Liver (tissue), 9 donors: ENCODE measurements around the gene AXDND1. TPM values are rescaled to one million over a fixed set of nuclear protein-coding genes. Genes with fewer than 3 reads are reported as not detected.

Experiments
- DNase-seq: peaks from one replicate; pipeline ENCODE4 v3.0.0-alpha.2; 2017; ENCODE audit warnings: low spot score
- H3K27ac ChIP-seq, 2 donors: one replicate each; pipeline ENCODE4 v1.7.0; 2013; ENCODE audit warnings: inconsistent platforms in 2 of 2, low read length in 2 of 2, control low read depth in 1 of 2, low read depth in 1 of 2, mild to moderate bottlenecking in 1 of 2
- H3K27me3 ChIP-seq, 4 donors: one replicate each; pipeline versions ENCODE4 v1.6.1 to v1.7.0; 2013; ENCODE audit warnings: low read length in 3 of 4, inconsistent platforms in 1 of 4, mild to moderate bottlenecking in 1 of 4, moderate library complexity in 1 of 4; ENCODE audit not compliant: control insufficient read depth in 4 of 4, insufficient read depth in 4 of 4
- H3K36me3 ChIP-seq, 4 donors: one replicate each; pipeline versions ENCODE4 v1.6.1 to v1.7.0; 2013; ENCODE audit warnings: low read length in 3 of 4, mild to moderate bottlenecking in 3 of 4, low read depth in 1 of 4, moderate library complexity in 1 of 4; ENCODE audit not compliant: control insufficient read depth in 4 of 4, insufficient read depth in 3 of 4
- H3K4me1 ChIP-seq, 4 donors: one replicate each; pipeline versions ENCODE4 v1.6.1 to v1.7.0; 2013; ENCODE audit warnings: low read length in 3 of 4, mild to moderate bottlenecking in 3 of 4, moderate library complexity in 1 of 4; ENCODE audit not compliant: control insufficient read depth in 4 of 4, insufficient read depth in 4 of 4
- H3K4me3 ChIP-seq, 3 donors: one replicate each; pipeline versions ENCODE4 v1.6.1 to v1.7.0; 2013; ENCODE audit warnings: low read length in 3 of 3, control low read depth in 1 of 3, low read depth in 1 of 3, mild to moderate bottlenecking in 1 of 3
- H3K9ac ChIP-seq, 2 donors: one replicate each; pipeline ENCODE4 v1.7.0; 2013; ENCODE audit warnings: low read length in 2 of 2, mild to moderate bottlenecking in 2 of 2, moderate library complexity in 2 of 2, control low read depth in 1 of 2, low read depth in 1 of 2
- H3K9me3 ChIP-seq, 4 donors: one replicate each; pipeline versions ENCODE4 v1.6.1 to v1.7.0; 2013; ENCODE audit warnings: low read length in 3 of 4; ENCODE audit not compliant: control insufficient read depth in 4 of 4
- ATF3 ChIP-seq: IDR thresholded peaks from 2 replicates; pipeline ENCODE4 v1.6.1; 2016; ENCODE audit warnings: antibody characterized with exemption
- CTCF ChIP-seq: fragments of 150-350 bp; IDR thresholded peaks from 2 replicates; pipeline ENCODE4 v1.5.1; 2017; ENCODE audit warnings: improper control_type of control experiment, low read depth, low read length; ENCODE audit not compliant: missing input control
- EGR1 ChIP-seq, 2 donors: IDR thresholded peaks; 2 replicates each; pipeline ENCODE4 v1.6.1; 2016 to 2018; ENCODE audit warnings: antibody characterized with exemption in 2 of 2, low read depth in 2 of 2
- FOXA1 ChIP-seq: IDR thresholded peaks from 2 replicates; pipeline ENCODE4 v1.6.1; 2016; ENCODE audit warnings: antibody characterized with exemption
- FOXA2 ChIP-seq: IDR thresholded peaks from 2 replicates; pipeline ENCODE4 v1.6.1; 2016; ENCODE audit warnings: antibody characterized with exemption
- GABPA ChIP-seq, 2 donors: IDR thresholded peaks in 1 of 2; conservative IDR thresholded peaks in 1 of 2; 2 replicates each; pipeline ENCODE4 v1.6.1; 2016; ENCODE audit warnings: antibody characterized with exemption in 2 of 2, mild to moderate bottlenecking in 1 of 2, moderate library complexity in 1 of 2
- HNF4G ChIP-seq: IDR thresholded peaks from 2 replicates; pipeline ENCODE4 v1.6.1; 2016; ENCODE audit warnings: antibody characterized with exemption
- JUND ChIP-seq, 2 donors: IDR thresholded peaks; 2 replicates each; pipeline ENCODE4 v1.6.1; 2016; ENCODE audit warnings: antibody characterized with exemption in 2 of 2
- MAX ChIP-seq: IDR thresholded peaks from 2 replicates; pipeline ENCODE4 v1.6.1; 2016; ENCODE audit warnings: antibody characterized with exemption
- NR2F2 ChIP-seq: IDR thresholded peaks from 2 replicates; pipeline ENCODE4 v1.6.1; 2016; ENCODE audit warnings: antibody characterized with exemption
- RAD21 ChIP-seq, 2 donors: IDR thresholded peaks; 2 replicates each; pipeline ENCODE4 v1.6.1; 2016; ENCODE audit warnings: antibody characterized with exemption in 2 of 2, mild to moderate bottlenecking in 2 of 2
- REST ChIP-seq: IDR thresholded peaks from 2 replicates; pipeline ENCODE4 v1.6.1; 2016; ENCODE audit warnings: antibody characterized with exemption, mild to moderate bottlenecking
- RXRA ChIP-seq, 2 donors: IDR thresholded peaks; 2 replicates each; pipeline ENCODE4 v1.6.1; 2017 to 2018; ENCODE audit warnings: antibody characterized with exemption in 2 of 2, mild to moderate bottlenecking in 1 of 2
- SP1 ChIP-seq: IDR thresholded peaks from 2 replicates; pipeline ENCODE4 v1.6.1; 2018; ENCODE audit warnings: antibody characterized with exemption, mild to moderate bottlenecking
- TAF1 ChIP-seq: conservative IDR thresholded peaks from 2 replicates; pipeline ENCODE4 v1.6.1; 2016; ENCODE audit warnings: antibody characterized with exemption, mild to moderate bottlenecking
- YY1 ChIP-seq: IDR thresholded peaks from 2 replicates; pipeline ENCODE4 v1.6.1; 2016; ENCODE audit warnings: antibody characterized with exemption, mild to moderate bottlenecking
- ZBTB33 ChIP-seq: IDR thresholded peaks from 2 replicates; pipeline ENCODE4 v1.6.1; 2016; ENCODE audit warnings: antibody characterized with exemption
- WGBS: extraction: QIAGEN DNeasy Blood & Tissue Kit; methylation state at CpG from one replicate; pipeline ENCODE4 v1.1.7; 2013; 5-methylcytosine and 5-hydroxymethylcytosine counted together
- polyA plus RNA-seq, 2 donors: library from polyadenylated mRNA; stranded (reverse) in 1 of 2; unstranded in 1 of 2; fragments of 200-250 nt in 1 of 2; fragments of >200 nt in 1 of 2; fragmentation: Nextera tagmentation in 1 of 2; extraction: Ambion mirVana in 1 of 2; gene quantifications; one replicate each; pipeline versions ENCODE4 v1.2.1 to v1.2.3, GENCODE V29; 2013 to 2015
- total RNA-seq, 2 donors: library from RNA; depleted of rRNA; stranded (reverse); fragments of >200 nt; gene quantifications; one replicate each; pipeline ENCODE4 v1.2.3, GENCODE V29; 2014
- donor health status: healthy.
- donor health status: healthy.
- donor health status: healthy.
- donor health status: healthy.
- donor health status: healthy.

The AXDND1 gene
- total and polyA plus RNA-seq, 4 donors = 0.25 TPM; not detected in 3

- Histone ChIP-seq H3K9me3 (no peaks in the 10 kb centered on the region), H3K4me3 (no peak overlapping the region), H3K36me3 (no peaks in the 10 kb centered on the region), H3K4me1 (no peaks in the 10 kb centered on the region), H3K27ac (no peak overlapping the region), H3K27me3 (no peaks in the 10 kb centered on the region), H3K9ac (no peak overlapping the region)
- TF ChIP-seq EGR1 (IDR thresholded peaks at IDR 0.05; ENCODE audit: low read depth in 2 of 2) = no peak
- no peak for TF ChIP-seq SP1
- TF ChIP-seq CTCF = no peak
- TF ChIP-seq NR2F2 = no peak
- TF ChIP-seq TAF1 = no peak
- no peak for TF ChIP-seq HNF4G
- TF ChIP-seq ATF3 = no peak
- no peak for TF ChIP-seq FOXA1
- TF ChIP-seq RAD21 (IDR thresholded peaks at IDR 0.05) = no peak
- TF ChIP-seq GABPA (IDR thresholded peaks at IDR 0.05 in 1 of 2, conservative IDR thresholded peaks at IDR 0.05 in 1 of 2) = no peak
- TF ChIP-seq REST = no peak
- no peak for TF ChIP-seq MAX
- no peak for TF ChIP-seq ZBTB33
- TF ChIP-seq FOXA2 = no peak
- no peak for TF ChIP-seq YY1
- TF ChIP-seq JUND (IDR thresholded peaks at IDR 0.05) = no peak
- no peak for DNase-seq
Observed at GRCh38 chr1:179380299-179380698, 14.5 kb downstream of the AXDND1 start.

GRCh38 chr1:179384027-179384426, 18.3 kb downstream of the AXDND1 start:
- 43% methylated on average over 1 of the region's 1 CpG for whole genome bisulfite sequencing
- Histone ChIP-seq H3K27me3 (no peaks in the 10 kb centered on the region), H3K36me3 (no peaks in the 10 kb centered on the region), H3K9ac (no peak overlapping the region), H3K4me1 (no peaks in the 10 kb centered on the region), H3K4me3 (no peak overlapping the region), H3K9me3 (no peaks in the 10 kb centered on the region), H3K27ac (no peak overlapping the region)
- no peak for DNase-seq
- no peak for TF ChIP-seq CTCF
- no peak for TF ChIP-seq ZBTB33
- TF ChIP-seq FOXA2 = no peak
- no peak for TF ChIP-seq TAF1
- no peak for TF ChIP-seq JUND (IDR thresholded peaks at IDR 0.05)
- no peak for TF ChIP-seq GABPA (IDR thresholded peaks at IDR 0.05 in 1 of 2, conservative IDR thresholded peaks at IDR 0.05 in 1 of 2)
- no peak for TF ChIP-seq YY1
- no peak for TF ChIP-seq RAD21 (IDR thresholded peaks at IDR 0.05)
- no peak for TF ChIP-seq HNF4G
- TF ChIP-seq ATF3 = no peak
- no peak for TF ChIP-seq EGR1 (IDR thresholded peaks at IDR 0.05; ENCODE audit: low read depth in 2 of 2)
- no peak for TF ChIP-seq FOXA1
- no peak for TF ChIP-seq RXRA (IDR thresholded peaks at IDR 0.05)
- TF ChIP-seq MAX = no peak
- TF ChIP-seq NR2F2 = no peak
- TF ChIP-seq SP1 = no peak
